Keratinocyte (primary cell): Measurements from ENCODE around the gene PYGO1. TPM values are rescaled to one million over a fixed set of nuclear protein-coding genes. Genes with fewer than 3 reads are reported as not detected.

ENCODE experiments used
- DNase-seq: peaks from one replicate; pipeline ENCODE4 v3.0.0-alpha.2; 2011; ENCODE audit warnings: low read depth, missing footprints, low spot score
- FAIRE-seq: peaks from 2 replicates; lab custom pipeline; 2011; peaks lifted over from hg19 to GRCh38; lab: Jason Lieb, UNC
- H2AFZ ChIP-seq: 2 replicates; pipeline ENCODE4 v1.6.0; 2012; ENCODE audit warnings: low read length, control low read depth, inconsistent platforms; ENCODE audit not compliant: control insufficient read depth
- H3K27ac ChIP-seq: 2 replicates; pipeline ENCODE4 v1.5.1; 2011; ENCODE audit warnings: low read length; ENCODE audit not compliant: control insufficient read depth, insufficient read depth
- H3K27me3 ChIP-seq: 3 replicates; pipeline ENCODE4 v1.6.0; 2011; ENCODE audit warnings: low read length; ENCODE audit not compliant: control insufficient read depth, insufficient read depth; ENCODE audit errors: extremely low read depth
- H3K36me3 ChIP-seq, 2 experiments: 2 replicates in 1 of 2; 3 replicates in 1 of 2; pipeline ENCODE4 v1.5.1; 2011; ENCODE audit warnings: low read length in 2 of 2, mild to moderate bottlenecking in 1 of 2; ENCODE audit not compliant: control insufficient read depth in 2 of 2, insufficient read depth in 2 of 2; ENCODE audit errors: extremely low read depth in 1 of 2
- H3K4me1 ChIP-seq: 3 replicates; pipeline ENCODE4 v1.5.1; 2011; ENCODE audit warnings: low read length; ENCODE audit not compliant: control insufficient read depth, insufficient read depth; ENCODE audit errors: extremely low read depth
- H3K4me2 ChIP-seq: 3 replicates; pipeline ENCODE4 v1.6.0; 2011; ENCODE audit warnings: low read depth, low read length; ENCODE audit not compliant: control insufficient read depth, insufficient read depth; ENCODE audit errors: extremely low read depth
- H3K4me3 ChIP-seq, 3 experiments: fragments of 200-600 bp in 1 of 3; sonication (generic) in 1 of 3; 2 replicates in 2 of 3; 3 replicates in 1 of 3; pipeline ENCODE4 v1.5.1; 2011 to 2016; ENCODE audit warnings: low read length in 3 of 3, mild to moderate bottlenecking in 3 of 3, control low read depth in 2 of 3, inconsistent platforms in 1 of 3, low read depth in 1 of 3, mixed read lengths in 1 of 3, mixed run types in 1 of 3, moderate library complexity in 1 of 3; ENCODE audit not compliant: control insufficient read depth in 2 of 3, insufficient read depth in 2 of 3; ENCODE audit errors: extremely low read depth in 1 of 3
- H3K79me2 ChIP-seq: 2 replicates; pipeline ENCODE4 v1.6.0; 2012; ENCODE audit warnings: low read length; ENCODE audit not compliant: control insufficient read depth, insufficient read depth
- H3K9ac ChIP-seq: 3 replicates; pipeline ENCODE4 v1.6.0; 2011; ENCODE audit warnings: low read length; ENCODE audit not compliant: control insufficient read depth, insufficient read depth; ENCODE audit errors: extremely low read depth
- H3K9me1 ChIP-seq: 3 replicates; pipeline ENCODE4 v1.6.0; 2011; ENCODE audit warnings: low read length; ENCODE audit not compliant: control insufficient read depth, insufficient read depth; ENCODE audit errors: extremely low read depth
- H3K9me3 ChIP-seq: 2 replicates; pipeline ENCODE4 v1.5.1; 2012; ENCODE audit warnings: low read depth, low read length; ENCODE audit not compliant: control insufficient read depth
- H4K20me1 ChIP-seq: 3 replicates; pipeline ENCODE4 v1.6.0; 2011; ENCODE audit warnings: low read length; ENCODE audit not compliant: control insufficient read depth, insufficient read depth; ENCODE audit errors: extremely low read depth
- CTCF ChIP-seq, 3 experiments: IDR thresholded peaks in 1 of 3; conservative IDR thresholded peaks in 1 of 3; optimal IDR thresholded peaks in 1 of 3; 2 replicates in 2 of 3; 3 replicates in 1 of 3; pipeline versions ENCODE3 to v1.5.1; 2011; ENCODE audit warnings: low read length in 3 of 3, mild to moderate bottlenecking in 3 of 3, moderate library complexity in 2 of 3, control low read depth in 1 of 3, inconsistent platforms in 1 of 3; ENCODE audit not compliant: insufficient read depth in 2 of 3; ENCODE audit errors: extremely low read depth in 1 of 3
- EZH2 ChIP-seq: IDR thresholded peaks from one replicate; pipeline ENCODE4 v1.6.1; 2012; ENCODE audit warnings: inconsistent platforms, mild to moderate bottlenecking, low read length, moderate library complexity
- dilution Hi-C: fragments of 300-500 bp; cut with MboI; formaldehyde crosslinking; loops from one replicate; pipeline ENCODE4 v1.7.0; 2020; ENCODE audit warnings: low sequenced_read_pairs; ENCODE audit not compliant: extremely low pct_ligation_motif_present
- polyA plus RNA-seq, 5 experiments: library from polyadenylated mRNA; depleted of rRNA in 3 of 5; stranded (reverse) in 3 of 5; stranded (forward) in 1 of 5; unstranded in 1 of 5; fragments of >200 nt; gene quantifications; 1 replicate in 1 of 5; 2 replicates in 3 of 5; 3 replicates in 1 of 5; pipeline versions ENCODE4 v1.2.1 to v1.2.3, GENCODE V29; 2011 to 2012; ENCODE audit warnings: missing spikeins in 2 of 5, low read depth in 1 of 5, low replicate concordance in 1 of 5

The PYGO1 gene
- polyA plus RNA-seq, 1 donor (not counting 4 experiments of a cell fraction or from before 2014, with no cell fraction given): 2.2 TPM

- dilution Hi-C loops: no loop called here
- Histone ChIP-seq H3K9me3 (no peaks in the 10 kb centered on the region), H3K9ac (no peak overlapping the region), H3K9me1 (no peaks in the 10 kb centered on the region), H3K36me3 (no peaks in the 10 kb centered on the region), H2AFZ (no peak overlapping the region), H3K4me1 (no peaks in the 10 kb centered on the region), H3K79me2 (no peaks in the 10 kb centered on the region), H3K27me3 (no peaks in the 10 kb centered on the region), H3K4me2 (no peak overlapping the region), H3K27ac (no peak overlapping the region), H3K4me3 (no peak overlapping the region), H4K20me1 (no peaks in the 10 kb centered on the region)
- DNase-seq (no peak), FAIRE-seq (no peak)
- TF ChIP-seq EZH2 (no peak), CTCF (optimal IDR thresholded peaks at IDR 0.05 in 1 of 3, IDR thresholded peaks at IDR 0.05 in 1 of 3, conservative IDR thresholded peaks at IDR 0.05 in 1 of 3; ENCODE audit: extremely low read depth in 1 of 3, insufficient read depth in 2 of 3, low read length in 3 of 3) (no peak)
Measured at GRCh38 chr15:55552451-55552850, 35.7 kb downstream of the PYGO1 start.

DNA sequence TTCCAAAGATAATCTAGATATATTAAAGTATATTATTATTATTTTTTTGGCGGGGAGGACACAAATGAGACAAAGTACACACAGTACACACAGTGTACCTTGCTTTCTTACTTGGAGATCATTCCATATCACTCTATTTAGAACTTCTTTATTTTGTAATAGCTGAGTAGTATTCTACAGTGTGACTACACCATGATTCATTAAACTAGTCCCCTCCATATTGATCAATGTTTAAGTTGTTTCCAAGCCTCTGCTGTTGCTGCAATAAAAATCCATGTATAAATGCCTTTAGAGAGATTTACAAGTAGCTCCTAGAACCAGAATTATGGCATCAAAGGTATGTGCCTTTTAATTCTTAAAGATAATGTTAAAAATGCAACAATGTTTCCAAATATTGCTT lies 38.8 kb downstream of the PYGO1 start:
- Histone ChIP-seq H3K36me3 (no peaks in the 10 kb centered on the region), H3K4me2 (no peak overlapping the region), H3K9me3 (no peaks in the 10 kb centered on the region), H2AFZ (no peak overlapping the region), H3K27me3 (no peaks in the 10 kb centered on the region), H3K4me3 (no peak overlapping the region), H3K27ac (no peak overlapping the region), H3K4me1 (peaks cover 4% of the 10 kb centered on the region), H3K79me2 (no peaks in the 10 kb centered on the region), H3K9me1 (no peaks in the 10 kb centered on the region), H3K9ac (no peak overlapping the region), H4K20me1 (no peaks in the 10 kb centered on the region)
- dilution Hi-C loops: no loop called here
- TF ChIP-seq EZH2 (no peak), CTCF (optimal IDR thresholded peaks at IDR 0.05 in 1 of 3, IDR thresholded peaks at IDR 0.05 in 1 of 3, conservative IDR thresholded peaks at IDR 0.05 in 1 of 3; ENCODE audit: extremely low read depth in 1 of 3, insufficient read depth in 2 of 3, low read length in 3 of 3) (no peak)
- DNase-seq: no peak
- FAIRE-seq: no peak
